IMR-90 (cell line): ENCODE measurements around the gene CXorf49. TPM values are rescaled to one million over a fixed set of nuclear protein-coding genes. Genes with fewer than 3 reads are reported as not detected.
"Not testable (repeated sequence)": the region's sequence is repeated elsewhere in the genome, so short reads cannot be mapped to it uniquely, and the experiment has no call there.

Source experiments
- ATAC-seq: fragments of 200-7000 bp; cut with Tn5 transposase; 2 replicates; pipeline ENCODE4 v1.9.1; 2020; ENCODE audit warnings: low read depth, mild to moderate bottlenecking, moderate library complexity
- Bru-seq: library from RNA; stranded (reverse); fragments of 400-500 nt; gene quantifications from one replicate; lab custom pipeline; 2021; lab: Mats Ljungman, UMichigan
- BruChase-seq, 2 experiments: library from RNA; stranded (reverse); fragments of 400-500 nt; gene quantifications; one replicate each; lab custom pipeline; 2021; lab: Mats Ljungman, UMichigan
- BruUV-seq: library from RNA; stranded (reverse); fragments of 400-500 nt; replicated peaks from 2 replicates; lab custom pipeline; 2021; lab: Mats Ljungman, UMichigan
- CTCF ChIA-PET: fragments of 300-600 bp; formaldehyde crosslinking; extraction: SDS; loops from one replicate; lab custom pipeline; 2021; ENCODE audit warnings: antibody characterized with exemption; lab: Yijun Ruan, JAX
- POLR2A ChIA-PET: fragments of 300-600 bp; sonication (Branson Sonifier 250); formaldehyde crosslinking; loops from one replicate; lab custom pipeline; 2022; ENCODE audit warnings: antibody characterized with exemption; ENCODE audit not compliant: unreplicated experiment; lab: Charles Lee
- DNase-seq: peaks from one replicate; pipeline ENCODE4 v3.0.0; 2013
- H2AFZ ChIP-seq: replicated peaks from 2 replicates; pipeline ENCODE3; 2013; ENCODE audit warnings: low read length, mild to moderate bottlenecking; ENCODE audit not compliant: poor library complexity
- H2AK5ac ChIP-seq: 2 replicates; pipeline ENCODE4 v1.6.1; 2013; ENCODE audit warnings: low read depth, low read length, inconsistent platforms
- H2AK9ac ChIP-seq: replicated peaks from 2 replicates; pipeline ENCODE3; 2013; ENCODE audit warnings: mild to moderate bottlenecking, low read depth, low read length, moderate library complexity; ENCODE audit not compliant: poor library complexity
- H2BK120ac ChIP-seq: 2 replicates; pipeline ENCODE4 v1.6.1; 2013; ENCODE audit warnings: low read depth, low read length, inconsistent platforms
- H2BK15ac ChIP-seq: 3 replicates; pipeline ENCODE4 v1.6.1; 2013; ENCODE audit warnings: low read depth, low read length, inconsistent platforms
- H2BK20ac ChIP-seq: 2 replicates; pipeline ENCODE4 v1.6.1; 2013; ENCODE audit warnings: low read depth, mild to moderate bottlenecking, inconsistent platforms, low read length, moderate library complexity
- H2BK5ac ChIP-seq: 2 replicates; pipeline ENCODE4 v1.6.1; 2013; ENCODE audit warnings: mild to moderate bottlenecking, low read depth, low read length, inconsistent platforms; ENCODE audit not compliant: poor library complexity, severe bottlenecking
- H3K14ac ChIP-seq: replicated peaks from 2 replicates; pipeline ENCODE4 v1.6.1; 2013; ENCODE audit warnings: low read depth, low read length, inconsistent platforms
- H3K18ac ChIP-seq: 2 replicates; pipeline ENCODE4 v1.6.1; 2013; ENCODE audit warnings: low read depth, low read length, control low read depth
- H3K23ac ChIP-seq: 2 replicates; pipeline ENCODE4 v1.6.1; 2013; ENCODE audit warnings: low read depth, low read length, inconsistent platforms
- H3K27ac ChIP-seq: 2 replicates; pipeline ENCODE4 v1.5.1; 2013; ENCODE audit warnings: mild to moderate bottlenecking, control low read depth, low read length; ENCODE audit not compliant: insufficient read depth
- H3K27me3 ChIP-seq: 2 replicates; pipeline ENCODE4 v1.6.1; 2013; ENCODE audit warnings: low read length; ENCODE audit not compliant: control insufficient read depth, insufficient read depth
- H3K36me3 ChIP-seq: 2 replicates; pipeline ENCODE4 v1.6.1; 2013; ENCODE audit warnings: low read length, mixed read lengths; ENCODE audit not compliant: control insufficient read depth, insufficient read depth
- H3K4ac ChIP-seq: 2 replicates; pipeline ENCODE4 v1.6.1; 2013; ENCODE audit warnings: low read depth, low read length, inconsistent platforms
- H3K4me1 ChIP-seq: 2 replicates; pipeline ENCODE4 v1.6.1; 2013; ENCODE audit warnings: low read length, mixed read lengths; ENCODE audit not compliant: control insufficient read depth, insufficient read depth
- H3K4me2 ChIP-seq: 2 replicates; pipeline ENCODE4 v1.6.1; 2013; ENCODE audit warnings: low read depth, mild to moderate bottlenecking, control low read depth, low read length, moderate library complexity
- H3K4me3 ChIP-seq: 2 replicates; pipeline ENCODE4 v1.5.1; 2013; ENCODE audit warnings: low read depth, mild to moderate bottlenecking, control low read depth, low read length, moderate library complexity; ENCODE audit not compliant: insufficient read depth
- H3K56ac ChIP-seq: 2 replicates; pipeline ENCODE4 v1.6.1; 2013; ENCODE audit warnings: low read length, inconsistent platforms; ENCODE audit not compliant: insufficient read depth; ENCODE audit errors: extremely low read depth
- H3K79me1 ChIP-seq, 2 experiments: 2 replicates each; pipeline ENCODE4 v1.6.1; 2013; ENCODE audit warnings: low read length in 2 of 2, inconsistent platforms in 1 of 2, low read depth in 1 of 2
- H3K9ac ChIP-seq: 2 replicates; pipeline ENCODE4 v1.6.1; 2013; ENCODE audit warnings: low read depth, low read length, control low read depth
- H3K9me1 ChIP-seq: 2 replicates; pipeline ENCODE4 v1.6.1; 2013; ENCODE audit warnings: low read length, inconsistent platforms; ENCODE audit not compliant: insufficient read depth
- H3K9me3 ChIP-seq: 2 replicates; pipeline ENCODE4 v1.6.1; 2013; ENCODE audit warnings: low read length; ENCODE audit not compliant: control insufficient read depth, insufficient read depth
- H4K20me1 ChIP-seq: 2 replicates; pipeline ENCODE4 v1.6.1; 2013; ENCODE audit warnings: low read length, inconsistent platforms; ENCODE audit not compliant: insufficient read depth
- H4K5ac ChIP-seq: 2 replicates; pipeline ENCODE4 v1.6.1; 2013; ENCODE audit warnings: mild to moderate bottlenecking, low read depth, low read length, control low read depth
- H4K8ac ChIP-seq, 2 experiments: 2 replicates each; pipeline ENCODE4 v1.6.1; 2013; ENCODE audit warnings: low read depth in 2 of 2, low read length in 2 of 2, control low read depth in 1 of 2, inconsistent platforms in 1 of 2
- H4K91ac ChIP-seq: 2 replicates; pipeline ENCODE4 v1.6.1; 2013; ENCODE audit warnings: low read depth, low read length, inconsistent platforms; ENCODE audit not compliant: insufficient read depth
- WGBS, 2 experiments: methylation state at CpG; one replicate each; pipeline versions ENCODE4 v1.1.5 to v1.1.7; 2013; ENCODE audit warnings: missing lambda C conversion rate in 2 of 2; ENCODE audit not compliant: insufficient read length in 1 of 2; ENCODE audit errors: extremely low coverage in 2 of 2; 5-methylcytosine and 5-hydroxymethylcytosine counted together
- dilution Hi-C: fragments of 300-500 bp; cut with HindIII; formaldehyde crosslinking; loops from one replicate; pipeline ENCODE4 v1.14.3; 2018; ENCODE audit warnings: low sequenced_read_pairs; ENCODE audit not compliant: unreplicated experiment
- in situ Hi-C: fragments of 300-500 bp; cut with MboI; formaldehyde crosslinking; loops from 3 replicates; pipeline ENCODE4 v1.14.3; 2019; ENCODE audit warnings: low sequenced_read_pairs, inconsistent platforms, mixed read lengths
- intact Hi-C: fragments of 100-400 bp; cut with micrococcal nuclease; formaldehyde crosslinking; loops from 2 replicates; pipeline ENCODE4 v1.10.0; 2022
- long read RNA-seq: library from polyadenylated mRNA; unstranded; transcript quantifications from one replicate; pipeline ENCODE4 v2.0.0, GENCODE V29; 2021; ENCODE audit not compliant: unreplicated experiment
- polyA plus RNA-seq, 3 experiments: library from polyadenylated mRNA; depleted of rRNA; stranded (reverse); fragments of >200 nt; gene quantifications; 2 replicates each; pipeline ENCODE4 v1.2.3, GENCODE V29; 2012; ENCODE audit warnings: low replicate concordance in 1 of 3
- total RNA-seq: library from RNA; depleted of rRNA; stranded (reverse); fragments of >200 nt; gene quantifications from 2 replicates; pipeline ENCODE4 v1.2.3, GENCODE V29; 2012; rRNA removed

CXorf49 gene
- total RNA-seq (not detected in 2 replicates), polyA plus RNA-seq (2012; rRNA removed) (not detected in 2 replicates), Bru-seq, nascent RNA (not detected), BruChase-seq, experiment 1, labeled RNA remaining after a 6-hour chase (not detected), BruChase-seq, experiment 2, labeled RNA remaining after a 2-hour chase (not detected)
- polyA plus RNA-seq (2012; cell fraction: cytosol; rRNA removed), result not detected in 2 replicates
- not detected in 2 replicates for polyA plus RNA-seq (2012; cell fraction: nucleus; rRNA removed; ENCODE audit: low replicate concordance)
- long read RNA-seq, result 0 reads

- H3K4me1 ChIP-seq, H3K27ac ChIP-seq, intact Hi-C loops, H3K27me3 ChIP-seq, H2AK9ac ChIP-seq, H4K91ac ChIP-seq, H3K9ac ChIP-seq, H2BK20ac ChIP-seq, H2BK15ac ChIP-seq, H3K4ac ChIP-seq, H4K20me1 ChIP-seq, POLR2A ChIA-PET, H2AK5ac ChIP-seq, H3K4me2 ChIP-seq, H2BK5ac ChIP-seq, H3K9me3 ChIP-seq, H2AFZ ChIP-seq, H2BK120ac ChIP-seq, H3K4me3 ChIP-seq, H4K5ac ChIP-seq, H3K18ac ChIP-seq, DNase-seq, H4K8ac ChIP-seq, H3K36me3 ChIP-seq, dilution Hi-C loops, CTCF ChIA-PET, H3K79me1 ChIP-seq, H3K23ac ChIP-seq, H3K56ac ChIP-seq, H3K9me1 ChIP-seq, H3K14ac ChIP-seq, BruUV-seq, in situ Hi-C loops, ATAC-seq: not testable (repeated sequence)
- no CpG with 5 or more reads among the region's 30 CpGs for WGBS, 2 experiments
These were observed at the start of gene CXorf49 for GRCh38 chrX:71718185-71718584. CXorf49 (minus strand) TSS chrX:71718285; CDS start chrX:71718151, 134 bp downstream.

GRCh38 chrX:71767134-71767533 lies 49.0 kb upstream of the CXorf49 start:
- H4K20me1 ChIP-seq, H4K5ac ChIP-seq, H2BK15ac ChIP-seq, H2BK5ac ChIP-seq, H3K56ac ChIP-seq, H4K8ac ChIP-seq, ATAC-seq, H2BK20ac ChIP-seq, H3K27me3 ChIP-seq, DNase-seq, H2AK9ac ChIP-seq, H3K9me1 ChIP-seq, in situ Hi-C loops, H3K23ac ChIP-seq, H3K9ac ChIP-seq, BruUV-seq, POLR2A ChIA-PET, H3K4ac ChIP-seq, H3K79me1 ChIP-seq, dilution Hi-C loops, H3K4me1 ChIP-seq, H3K9me3 ChIP-seq, H3K4me3 ChIP-seq, H3K18ac ChIP-seq, H3K36me3 ChIP-seq, H2AK5ac ChIP-seq, intact Hi-C loops, H2AFZ ChIP-seq, H3K4me2 ChIP-seq, H4K91ac ChIP-seq, H2BK120ac ChIP-seq, CTCF ChIA-PET, H3K27ac ChIP-seq, H3K14ac ChIP-seq: not testable (repeated sequence)
- no CpG with 5 or more reads among the region's 14 CpGs for WGBS, 2 experiments
